GM12801 (cell line): ENCODE data around the gene DAB2.

ENCODE experiments used
- TF ChIP-seq, protein P1 (sequence below): IDR thresholded peaks from one replicate; pipeline ENCODE4 v1.5.1; 2011; ENCODE audit warnings: control low read depth; ENCODE audit not compliant: insufficient read length; ENCODE audit errors: extremely low read depth

Gene DAB2

GRCh38 chr5:39465843-39466242 lies 41.1 kb upstream of the DAB2 start:
- TF ChIP-seq, protein P1, sequence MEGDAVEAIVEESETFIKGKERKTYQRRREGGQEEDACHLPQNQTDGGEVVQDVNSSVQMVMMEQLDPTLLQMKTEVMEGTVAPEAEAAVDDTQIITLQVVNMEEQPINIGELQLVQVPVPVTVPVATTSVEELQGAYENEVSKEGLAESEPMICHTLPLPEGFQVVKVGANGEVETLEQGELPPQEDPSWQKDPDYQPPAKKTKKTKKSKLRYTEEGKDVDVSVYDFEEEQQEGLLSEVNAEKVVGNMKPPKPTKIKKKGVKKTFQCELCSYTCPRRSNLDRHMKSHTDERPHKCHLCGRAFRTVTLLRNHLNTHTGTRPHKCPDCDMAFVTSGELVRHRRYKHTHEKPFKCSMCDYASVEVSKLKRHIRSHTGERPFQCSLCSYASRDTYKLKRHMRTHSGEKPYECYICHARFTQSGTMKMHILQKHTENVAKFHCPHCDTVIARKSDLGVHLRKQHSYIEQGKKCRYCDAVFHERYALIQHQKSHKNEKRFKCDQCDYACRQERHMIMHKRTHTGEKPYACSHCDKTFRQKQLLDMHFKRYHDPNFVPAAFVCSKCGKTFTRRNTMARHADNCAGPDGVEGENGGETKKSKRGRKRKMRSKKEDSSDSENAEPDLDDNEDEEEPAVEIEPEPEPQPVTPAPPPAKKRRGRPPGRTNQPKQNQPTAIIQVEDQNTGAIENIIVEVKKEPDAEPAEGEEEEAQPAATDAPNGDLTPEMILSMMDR: no peak

GRCh38 chr5:39465097-39465496 lies 40.3 kb upstream of the DAB2 start:
- TF ChIP-seq, protein P1: no peak

- TF ChIP-seq, protein P1: no peak
Observed at GRCh38 chr5:39464088-39464487, 39.3 kb upstream of the DAB2 start.

DNA sequence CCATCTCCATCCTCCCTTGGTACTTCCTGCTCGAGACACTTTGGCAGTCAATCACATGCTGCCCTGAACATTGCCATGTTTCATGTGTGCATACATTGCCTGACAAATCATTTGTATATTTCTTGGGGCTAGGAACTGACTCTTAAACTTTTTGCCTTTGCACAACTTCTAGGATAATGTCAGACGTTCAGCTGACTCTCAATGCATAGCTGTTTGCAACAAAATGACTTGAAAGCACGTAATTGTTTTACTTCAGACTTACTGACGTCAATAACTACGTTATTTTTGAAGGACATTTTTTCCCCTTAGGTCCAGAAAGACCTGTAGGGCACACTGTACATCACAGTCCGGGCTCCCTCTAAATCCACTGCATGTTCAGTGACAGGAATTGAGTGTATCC lies 37.4 kb upstream of the DAB2 start:
- TF ChIP-seq, protein P1: no peak

DNA sequence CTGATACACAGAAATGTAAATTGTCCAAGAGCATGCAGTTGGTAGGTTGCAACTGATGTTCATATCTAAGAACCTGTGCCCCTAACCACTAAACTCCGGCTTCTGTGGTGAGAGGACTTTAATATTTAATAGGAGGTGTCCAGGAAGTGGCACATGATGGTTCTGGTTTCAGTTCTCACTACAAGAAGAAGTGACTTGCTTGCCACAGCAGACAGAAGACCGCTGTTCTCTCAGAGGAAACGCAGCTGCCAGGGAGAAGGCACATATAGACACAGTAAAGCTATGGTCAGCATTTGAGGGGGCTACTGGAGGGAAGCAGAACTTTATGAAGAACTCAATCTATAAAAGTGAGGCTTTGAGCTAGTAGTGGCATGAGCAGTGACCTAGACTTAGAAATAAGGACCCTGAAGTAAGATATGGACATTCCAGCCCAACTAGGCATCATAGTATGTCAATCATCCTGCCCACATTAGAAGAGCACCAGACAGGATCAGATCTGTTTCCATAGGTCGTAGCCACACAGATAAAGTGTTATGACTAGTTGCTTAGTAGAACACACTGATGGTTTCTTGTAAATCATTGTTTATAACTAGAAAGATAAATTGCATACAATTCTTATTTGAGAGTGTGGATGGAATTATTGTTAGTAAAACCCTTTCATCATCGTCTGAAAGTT lies 36.4 kb upstream of the DAB2 start:
- TF ChIP-seq, protein P1: no peak

DNA sequence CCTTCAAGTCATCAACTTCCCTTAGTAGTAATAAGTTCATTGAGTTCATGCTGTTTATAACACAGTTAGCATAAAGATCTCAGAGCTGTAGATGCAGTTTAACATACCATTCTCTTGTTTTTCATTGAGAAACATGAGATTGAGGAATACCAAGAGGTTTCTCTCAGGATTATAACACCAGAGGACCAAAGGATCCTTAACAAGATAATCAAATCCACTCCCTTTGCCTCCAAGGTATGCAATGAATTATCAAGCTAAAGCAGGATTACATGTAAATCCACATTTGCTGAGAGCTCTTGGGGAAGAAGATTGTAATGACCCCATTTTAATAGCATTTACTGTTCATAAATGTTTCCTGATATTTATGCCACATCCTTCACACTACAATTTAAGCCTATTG lies 35.1 kb upstream of the DAB2 start:
- TF ChIP-seq, protein P1: no peak

GRCh38 chr5:39459071-39459470 lies 34.3 kb upstream of the DAB2 start:
- TF ChIP-seq, protein P1: no peak

DNA sequence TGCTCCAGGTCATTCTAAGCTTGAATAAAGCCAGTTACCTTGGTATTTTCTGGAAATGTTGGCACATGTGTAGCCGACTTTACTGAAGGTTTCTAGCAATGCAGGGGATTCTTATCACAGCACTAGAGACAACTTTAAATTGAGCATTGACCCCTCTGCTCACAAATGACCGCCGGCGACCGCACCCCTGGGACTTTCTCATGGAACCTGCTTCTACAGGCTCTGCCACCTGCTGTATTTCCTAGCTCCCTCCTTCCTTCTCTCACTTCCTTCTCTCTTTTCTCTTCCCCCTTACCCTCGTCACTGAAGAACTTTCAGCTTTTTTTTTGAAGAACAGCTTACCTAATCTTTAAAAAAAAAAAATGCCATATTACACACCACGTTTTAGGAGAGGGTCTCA lies 30.9 kb upstream of the DAB2 start:
- TF ChIP-seq, protein P1: no peak
